Astrocyte (in vitro differentiated cells and primary cell): ENCODE results near the gene ATXN1. TPM values are rescaled to one million over a fixed set of nuclear protein-coding genes. Genes with fewer than 3 reads are reported as not detected.

Experiments
- DNase-seq: peaks from one replicate; pipeline ENCODE4 v3.0.0-alpha.2; 2010; ENCODE audit warnings: low read depth
- FAIRE-seq: peaks from 2 replicates; lab custom pipeline; 2011; peaks lifted over from hg19 to GRCh38; lab: Jason Lieb, UNC
- H2AFZ ChIP-seq: 2 replicates; pipeline ENCODE4 v1.6.0; 2012; ENCODE audit warnings: low read depth, low read length, inconsistent platforms
- H3K27ac ChIP-seq: 2 replicates; pipeline ENCODE4 v1.5.1; 2011; ENCODE audit warnings: low read depth, low read length, inconsistent platforms
- H3K27me3 ChIP-seq: 2 replicates; pipeline ENCODE4 v1.6.0; 2011; ENCODE audit warnings: low read length, inconsistent platforms; ENCODE audit not compliant: insufficient read depth
- H3K36me3 ChIP-seq: 2 replicates; pipeline ENCODE4 v1.5.1; 2011; ENCODE audit warnings: low read length, inconsistent platforms; ENCODE audit not compliant: insufficient read depth
- H3K4me1 ChIP-seq: 2 replicates; pipeline ENCODE4 v1.5.1; 2011; ENCODE audit warnings: low read length, inconsistent platforms; ENCODE audit not compliant: insufficient read depth
- H3K4me2 ChIP-seq: 2 replicates; pipeline ENCODE4 v1.6.0; 2012; ENCODE audit warnings: low read length, inconsistent platforms
- H3K4me3 ChIP-seq: 2 replicates; pipeline ENCODE4 v1.5.1; 2011; ENCODE audit warnings: low read depth, mild to moderate bottlenecking, low read length, inconsistent platforms; ENCODE audit not compliant: insufficient read depth
- H3K79me2 ChIP-seq: 2 replicates; pipeline ENCODE4 v1.6.0; 2012; ENCODE audit warnings: mild to moderate bottlenecking, low read length, inconsistent platforms; ENCODE audit not compliant: insufficient read depth
- H3K9ac ChIP-seq: 2 replicates; pipeline ENCODE4 v1.6.0; 2012; ENCODE audit warnings: mild to moderate bottlenecking, low read length, inconsistent platforms
- H3K9me3 ChIP-seq: 2 replicates; pipeline ENCODE4 v1.5.1; 2012; ENCODE audit warnings: low read depth, mild to moderate bottlenecking, low read length, inconsistent platforms; ENCODE audit not compliant: insufficient read depth
- H4K20me1 ChIP-seq: 2 replicates; pipeline ENCODE4 v1.6.0; 2012; ENCODE audit warnings: low read length, inconsistent platforms; ENCODE audit not compliant: insufficient read depth
- H3K27ac Mint-ChIP-seq: one replicate; pipeline ENCODE4 v1.8.0; 2021; ENCODE audit warnings: mild to moderate bottlenecking, mixed read lengths; ENCODE audit not compliant: unreplicated experiment
- H3K27me3 Mint-ChIP-seq: one replicate; pipeline ENCODE4 v1.8.0; 2021; ENCODE audit warnings: low read depth, mixed read lengths; ENCODE audit not compliant: unreplicated experiment
- H3K36me3 Mint-ChIP-seq: one replicate; pipeline ENCODE4 v1.8.0; 2021; ENCODE audit warnings: low read depth, mixed read lengths; ENCODE audit not compliant: unreplicated experiment
- H3K4me1 Mint-ChIP-seq: one replicate; pipeline ENCODE4 v1.8.0; 2021; ENCODE audit warnings: low read depth, mixed read lengths; ENCODE audit not compliant: unreplicated experiment
- H3K4me3 Mint-ChIP-seq: one replicate; pipeline ENCODE4 v1.8.0; 2021; ENCODE audit warnings: mild to moderate bottlenecking, moderate library complexity, mixed read lengths; ENCODE audit not compliant: unreplicated experiment
- H3K9me3 Mint-ChIP-seq: one replicate; pipeline ENCODE4 v1.8.0; 2021; ENCODE audit warnings: mild to moderate bottlenecking, mixed read lengths; ENCODE audit not compliant: unreplicated experiment
- CTCF ChIP-seq: IDR thresholded peaks from 2 replicates; pipeline ENCODE4 v1.5.1; 2011; ENCODE audit warnings: low read depth, mild to moderate bottlenecking, inconsistent platforms, low read length, moderate library complexity; ENCODE audit not compliant: insufficient read depth
- EZH2 ChIP-seq: IDR thresholded peaks from 2 replicates; pipeline ENCODE4 v1.6.1; 2012; ENCODE audit warnings: mild to moderate bottlenecking, low read length, inconsistent platforms; ENCODE audit not compliant: insufficient read depth
- total RNA-seq: library from RNA; stranded (reverse); gene quantifications from 2 replicates; pipeline ENCODE4 v1.2.1, GENCODE V29; 2021

Gene ATXN1
- total RNA-seq, 1 donor from 2014 or later = 70.9 TPM

DNA sequence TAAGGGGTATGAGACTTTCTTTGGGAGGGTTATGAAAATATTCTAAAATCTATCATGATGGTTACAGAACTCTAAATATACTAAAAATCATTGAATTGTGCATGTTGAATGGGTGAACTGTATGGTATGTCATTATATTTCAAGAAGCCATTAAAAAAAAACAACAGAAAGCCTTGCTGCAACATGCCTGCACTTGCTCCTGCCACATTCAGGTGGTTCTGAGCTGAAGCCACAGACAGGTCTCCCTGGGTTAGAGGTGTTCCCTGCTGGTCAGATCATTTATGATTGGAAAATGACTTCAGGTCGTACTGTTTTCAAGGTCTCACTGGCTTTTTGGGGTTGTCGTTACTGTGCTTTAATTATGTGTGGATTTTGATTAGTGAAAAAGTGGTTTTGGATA, 509.6 kb downstream of the ATXN1 start:
- Histone ChIP-seq H3K4me3 (no peak overlapping the region), H3K9ac (no peak overlapping the region), H3K9me3 (no peaks in the 10 kb centered on the region), H3K4me2 (no peak overlapping the region), H3K27ac (no peak overlapping the region), H3K4me1 (no peaks in the 10 kb centered on the region), H3K27me3 (no peaks in the 10 kb centered on the region), H4K20me1 (no peaks in the 10 kb centered on the region), H3K36me3 (no peaks in the 10 kb centered on the region), H3K79me2 (no peaks in the 10 kb centered on the region), H2AFZ (no peak overlapping the region)
- no peak for TF ChIP-seq EZH2
- no peak for TF ChIP-seq CTCF
- Mint-ChIP-seq H3K27ac (no peak overlapping the region), H3K9me3 (no peaks in the 10 kb centered on the region), H3K4me1 (no peaks in the 10 kb centered on the region), H3K27me3 (no peaks in the 10 kb centered on the region), H3K4me3 (no peak overlapping the region), H3K36me3 (no peaks in the 10 kb centered on the region)
- FAIRE-seq (no peak), DNase-seq (no peak)

DNA sequence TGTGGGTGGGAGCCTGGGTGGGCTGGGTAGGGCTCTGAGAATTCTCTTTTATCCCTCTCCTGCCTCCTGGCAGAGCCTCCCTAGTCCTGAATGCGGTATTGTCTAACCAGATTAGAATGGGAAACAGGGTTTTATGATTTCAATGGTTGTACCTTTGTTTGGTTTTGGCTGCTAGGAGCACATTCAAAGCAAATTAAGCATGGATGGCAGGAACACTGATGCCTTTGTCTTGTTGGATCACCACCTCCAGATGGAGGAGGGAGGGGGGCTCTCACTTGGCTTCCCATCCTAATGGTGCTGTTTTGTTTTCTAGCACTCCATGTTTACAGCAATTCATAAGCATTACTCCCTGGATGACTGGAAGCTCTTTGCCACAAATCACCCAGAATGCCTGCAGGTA, 511.3 kb downstream of the ATXN1 start:
- Histone ChIP-seq H2AFZ (no peak overlapping the region), H3K27ac (no peak overlapping the region), H3K27me3 (no peaks in the 10 kb centered on the region), H3K9ac (no peak overlapping the region), H3K4me2 (no peak overlapping the region), H3K4me1 (peaks cover 1% of the 10 kb centered on the region), H3K36me3 (no peaks in the 10 kb centered on the region), H4K20me1 (no peaks in the 10 kb centered on the region), H3K79me2 (no peaks in the 10 kb centered on the region), H3K4me3 (no peak overlapping the region), H3K9me3 (no peaks in the 10 kb centered on the region)
- no peak overlapping the region for H3K4me3 Mint-ChIP-seq
- H3K4me1 Mint-ChIP-seq = peaks cover 1% of the 10 kb centered on the region
- peaks cover 5% of the 10 kb centered on the region for H3K36me3 Mint-ChIP-seq
- TF ChIP-seq CTCF = no peak
- no peak for TF ChIP-seq EZH2
- H3K27ac Mint-ChIP-seq = no peak overlapping the region
- peaks cover 11% of the 10 kb centered on the region for H3K27me3 Mint-ChIP-seq
- H3K9me3 Mint-ChIP-seq = no peaks in the 10 kb centered on the region
- FAIRE-seq (no peak), DNase-seq (no peak)
